Measurements from ENCODE around the gene CCDC59. TPM values are rescaled to one million over a fixed set of nuclear protein-coding genes. Genes with fewer than 3 reads are reported as not detected.

Gene CCDC59
- total and polyA plus RNA-seq, 9 of the 15 experiments (the other 6 are each of a cell fraction or from before 2014, with no cell fraction given) = 34.0 to 186 (median 119) TPM

- TF ChIP-seq, protein P1, sequence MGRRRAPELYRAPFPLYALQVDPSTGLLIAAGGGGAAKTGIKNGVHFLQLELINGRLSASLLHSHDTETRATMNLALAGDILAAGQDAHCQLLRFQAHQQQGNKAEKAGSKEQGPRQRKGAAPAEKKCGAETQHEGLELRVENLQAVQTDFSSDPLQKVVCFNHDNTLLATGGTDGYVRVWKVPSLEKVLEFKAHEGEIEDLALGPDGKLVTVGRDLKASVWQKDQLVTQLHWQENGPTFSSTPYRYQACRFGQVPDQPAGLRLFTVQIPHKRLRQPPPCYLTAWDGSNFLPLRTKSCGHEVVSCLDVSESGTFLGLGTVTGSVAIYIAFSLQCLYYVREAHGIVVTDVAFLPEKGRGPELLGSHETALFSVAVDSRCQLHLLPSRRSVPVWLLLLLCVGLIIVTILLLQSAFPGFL (CRISPR knock-in tag; IDR thresholded peaks at IDR 0.05) = no peak
- TF ChIP-seq PHTF2 (CRISPR knock-in tag; IDR thresholded peaks at IDR 0.05) (no peak), E2F6 (IDR thresholded peaks at IDR 0.05; ENCODE audit: borderline replicate concordance in 1 of 2, extremely low read depth in 1 of 2, insufficient read depth in 1 of 2, insufficient read length in 1 of 2, low read depth in 1 of 2, low read length in 1 of 2, poor library complexity in 1 of 2, severe bottlenecking in 1 of 2) (peak in 1 of 2 experiments; percentile 69), MTF1 (CRISPR knock-in tag; IDR thresholded peaks at IDR 0.05; ENCODE audit: borderline replicate concordance) (no peak), ZKSCAN1 (IDR thresholded peaks at IDR 0.05; ENCODE audit: low read depth, low read length) (peak; percentile 66; the same call in 1 of the 2 replicates), ZBTB11 (CRISPR knock-in tag; IDR thresholded peaks at IDR 0.05) (0 out of 6 replicates have a peak, but pooled peaks of 1 of the 3 experiments have one; percentile 29), TAF1 (IDR thresholded peaks at IDR 0.05; ENCODE audit: control insufficient read depth, extremely low read depth, insufficient read depth, low read length, severe bottlenecking) (peak; percentile 99), RBFOX2 (IDR thresholded peaks at IDR 0.05; ENCODE audit: low read depth, low read length) (peak; percentile 95), KDM1A (IDR thresholded peaks at IDR 0.05) (no peak), BCOR (IDR thresholded peaks at IDR 0.05) (0 out of 2 replicates have a peak, but pooled peaks have one; percentile 65), EGR1 (conservative IDR thresholded peaks at IDR 0.05) (peak; percentile 89), MCM3 (IDR thresholded peaks at IDR 0.05) (no peak), NFRKB (IDR thresholded peaks at IDR 0.05; ENCODE audit: low read depth) (peak; percentile 98), ZNF778 (CRISPR knock-in tag; IDR thresholded peaks at IDR 0.05) (no peak), HMGN3 (IDR thresholded peaks at IDR 0.05; ENCODE audit: borderline replicate concordance, extremely low read depth, insufficient read length, low read depth, low read length) (peak; percentile 61)
- TF ChIP-seq, protein P2, sequence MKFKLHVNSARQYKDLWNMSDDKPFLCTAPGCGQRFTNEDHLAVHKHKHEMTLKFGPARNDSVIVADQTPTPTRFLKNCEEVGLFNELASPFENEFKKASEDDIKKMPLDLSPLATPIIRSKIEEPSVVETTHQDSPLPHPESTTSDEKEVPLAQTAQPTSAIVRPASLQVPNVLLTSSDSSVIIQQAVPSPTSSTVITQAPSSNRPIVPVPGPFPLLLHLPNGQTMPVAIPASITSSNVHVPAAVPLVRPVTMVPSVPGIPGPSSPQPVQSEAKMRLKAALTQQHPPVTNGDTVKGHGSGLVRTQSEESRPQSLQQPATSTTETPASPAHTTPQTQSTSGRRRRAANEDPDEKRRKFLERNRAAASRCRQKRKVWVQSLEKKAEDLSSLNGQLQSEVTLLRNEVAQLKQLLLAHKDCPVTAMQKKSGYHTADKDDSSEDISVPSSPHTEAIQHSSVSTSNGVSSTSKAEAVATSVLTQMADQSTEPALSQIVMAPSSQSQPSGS (CRISPR knock-in tag; IDR thresholded peaks at IDR 0.05) = 0 out of 2 replicates have a peak, but pooled peaks have one; percentile 39
Observed at GRCh38 chr12:82358200-82359114, at the start of gene CCDC59, which contains the start of gene METTL25 (continued).
